ENCODE results near the gene MELK.

GRCh38 chr9:36691671-36692070 lies 119.0 kb downstream of the MELK start:
- TF ChIP-seq CTCF (IDR thresholded peaks at IDR 0.05 in 8 of 11, conservative IDR thresholded peaks at IDR 0.05 in 3 of 11) = no peak
- TF ChIP-seq POLR2A (IDR thresholded peaks at IDR 0.05) = no peak
